ENCODE measurements around the gene AACS.

GRCh38 chr12:125172231-125172850 is 107.1 kb downstream of the AACS start:
- no peak for TF ChIP-seq CTCF (IDR thresholded peaks at IDR 0.05)
- no peak for TF ChIP-seq EZH2 (IDR thresholded peaks at IDR 0.05)

Measured in neural progenitor cell (in vitro differentiated cells).